Stomach (tissue), 4 donors: ENCODE measurements around the gene HIPK3.

Source experiments
- POLR2AphosphoS5 ChIP-seq, 3 donors: sonication (generic); formaldehyde crosslinking; IDR thresholded peaks; one replicate each; pipeline ENCODE4 v1.6.1; 2016; ENCODE audit warnings: antibody characterized with exemption in 3 of 3
- TF ChIP-seq, protein P1 (sequence below), 7 experiments: fragments of 450-650 bp in 4 of 7; fragments of 200-600 bp in 3 of 7; sonication (generic) in 3 of 7; IDR thresholded peaks; one replicate each; pipeline ENCODE4 v1.5.1; 2016 to 2019; ENCODE audit warnings: antibody characterized with exemption in 7 of 7, control low read depth in 2 of 7, mild to moderate bottlenecking in 1 of 7

GRCh38 chr11:33387581-33387980 is 130.4 kb downstream of the HIPK3 start:
- TF ChIP-seq, protein P1, sequence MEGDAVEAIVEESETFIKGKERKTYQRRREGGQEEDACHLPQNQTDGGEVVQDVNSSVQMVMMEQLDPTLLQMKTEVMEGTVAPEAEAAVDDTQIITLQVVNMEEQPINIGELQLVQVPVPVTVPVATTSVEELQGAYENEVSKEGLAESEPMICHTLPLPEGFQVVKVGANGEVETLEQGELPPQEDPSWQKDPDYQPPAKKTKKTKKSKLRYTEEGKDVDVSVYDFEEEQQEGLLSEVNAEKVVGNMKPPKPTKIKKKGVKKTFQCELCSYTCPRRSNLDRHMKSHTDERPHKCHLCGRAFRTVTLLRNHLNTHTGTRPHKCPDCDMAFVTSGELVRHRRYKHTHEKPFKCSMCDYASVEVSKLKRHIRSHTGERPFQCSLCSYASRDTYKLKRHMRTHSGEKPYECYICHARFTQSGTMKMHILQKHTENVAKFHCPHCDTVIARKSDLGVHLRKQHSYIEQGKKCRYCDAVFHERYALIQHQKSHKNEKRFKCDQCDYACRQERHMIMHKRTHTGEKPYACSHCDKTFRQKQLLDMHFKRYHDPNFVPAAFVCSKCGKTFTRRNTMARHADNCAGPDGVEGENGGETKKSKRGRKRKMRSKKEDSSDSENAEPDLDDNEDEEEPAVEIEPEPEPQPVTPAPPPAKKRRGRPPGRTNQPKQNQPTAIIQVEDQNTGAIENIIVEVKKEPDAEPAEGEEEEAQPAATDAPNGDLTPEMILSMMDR (IDR thresholded peaks at IDR 0.05), result no peak
- TF ChIP-seq POLR2AphosphoS5 (IDR thresholded peaks at IDR 0.05), result no peak
